HepG2 (cell line): ENCODE data around the gene AP3B1. TPM values are rescaled to one million over a fixed set of nuclear protein-coding genes. Genes with fewer than 3 reads are reported as not detected.

Source experiments
- ATAC-seq: fragments of 200-7000 bp; cut with Tn5 transposase; 3 replicates; pipeline ENCODE4 v1.9.1; 2020; ENCODE audit warnings: mild to moderate bottlenecking, moderate library complexity
- BruUV-seq: library from RNA; stranded (reverse); fragments of 400-500 nt; replicated peaks from 2 replicates; lab custom pipeline; 2021; lab: Mats Ljungman, UMichigan
- CTCF ChIA-PET: fragments of 300-600 bp; formaldehyde crosslinking; extraction: SDS; loops from one replicate; lab custom pipeline; 2021; ENCODE audit warnings: low total read pairs, inconsistent platforms, low intra/inter-chr PET ratio; lab: Yijun Ruan, JAX
- POLR2A ChIA-PET: fragments of 350-600 bp; sonication (Branson Sonifier 250); formaldehyde crosslinking; loops from one replicate; lab custom pipeline; 2020; ENCODE audit warnings: antibody characterized with exemption, inconsistent platforms; lab: Yijun Ruan, JAX
- DNase-seq: peaks from one replicate; pipeline ENCODE4 v3.0.0-alpha.2; 2015; ENCODE audit warnings: low spot score
- FAIRE-seq: peaks from 3 replicates; lab custom pipeline; 2011; peaks lifted over from hg19 to GRCh38; lab: Jason Lieb, UNC
- H2AFZ ChIP-seq: one replicate; pipeline ENCODE4 v1.6.1; 2011; ENCODE audit warnings: low read length, inconsistent platforms
- H3K27ac ChIP-seq: fragments of 300-600 bp; 3 replicates; pipeline ENCODE4 v1.8.0; 2011; ENCODE audit warnings: mixed run types, mild to moderate bottlenecking, mixed read lengths, low read length, inconsistent platforms; ENCODE audit not compliant: insufficient read depth; ENCODE audit errors: extremely low read length
- H3K27me3 ChIP-seq, 2 experiments: fragments of 200-600 bp in 1 of 2; 2 replicates in 1 of 2; 3 replicates in 1 of 2; pipeline versions ENCODE4 v1.6.0 to v1.8.0; 2011; ENCODE audit warnings: low read length in 2 of 2, mild to moderate bottlenecking in 2 of 2, moderate library complexity in 2 of 2, inconsistent platforms in 1 of 2; ENCODE audit not compliant: insufficient read depth in 2 of 2, control insufficient read depth in 1 of 2
- H3K36me3 ChIP-seq, 2 experiments: fragments of 200-600 bp in 1 of 2; replicated peaks in 1 of 2; 2 replicates in 1 of 2; 3 replicates in 1 of 2; pipeline versions ENCODE4 v1.5.1 to v1.8.0; 2011; ENCODE audit warnings: low read length in 2 of 2, inconsistent platforms in 1 of 2; ENCODE audit not compliant: insufficient read depth in 2 of 2, control insufficient read depth in 1 of 2
- H3K4me1 ChIP-seq: 2 replicates; pipeline ENCODE4 v1.5.1; 2012; ENCODE audit warnings: low read length, inconsistent platforms; ENCODE audit not compliant: insufficient read depth
- H3K4me2 ChIP-seq: 2 replicates; pipeline ENCODE4 v1.6.0; 2011; ENCODE audit warnings: low read depth, low read length, inconsistent platforms
- H3K4me3 ChIP-seq, 3 experiments: fragments of 200-600 bp in 1 of 3; sonication (generic), shearing (Covaris generic) in 1 of 3; replicated peaks in 1 of 3; 2 replicates each; pipeline ENCODE4 v1.5.1; 2011 to 2016; ENCODE audit warnings: low read length in 3 of 3, inconsistent platforms in 2 of 3, low read depth in 2 of 3, mild to moderate bottlenecking in 2 of 3, control low read depth in 1 of 3, mixed read lengths in 1 of 3; ENCODE audit not compliant: insufficient read depth in 1 of 3
- H3K79me2 ChIP-seq: one replicate; pipeline ENCODE4 v1.6.1; 2011; ENCODE audit warnings: low read length, inconsistent platforms; ENCODE audit not compliant: insufficient read depth
- H3K9ac ChIP-seq: 2 replicates; pipeline ENCODE4 v1.6.0; 2011; ENCODE audit warnings: mild to moderate bottlenecking, low read depth, low read length, inconsistent platforms; ENCODE audit not compliant: insufficient read depth
- H3K9me3 ChIP-seq: 2 replicates; pipeline ENCODE4 v1.5.1; 2012; ENCODE audit warnings: mild to moderate bottlenecking, low read length
- H4K20me1 ChIP-seq: 2 replicates; pipeline ENCODE4 v1.6.0; 2011; ENCODE audit warnings: inconsistent platforms, mild to moderate bottlenecking, low read length, moderate library complexity; ENCODE audit not compliant: insufficient read depth
- AHR ChIP-seq: IDR thresholded peaks from 2 replicates; pipeline ENCODE4 v1.6.1; 2018; ENCODE audit warnings: missing genetic modification reagents, missing compliant biosample characterization
- CHD2 ChIP-seq: IDR thresholded peaks from 2 replicates; pipeline ENCODE4 v1.6.1; 2011; ENCODE audit warnings: low read depth, low read length, improper control_type of control experiment
- CHD4 ChIP-seq: fragments of 200-600 bp; sonication (generic); IDR thresholded peaks from 2 replicates; pipeline ENCODE4 v1.7.0; 2017; ENCODE audit warnings: mild to moderate bottlenecking, low read length, borderline replicate concordance
- ETV5 ChIP-seq: IDR thresholded peaks from 2 replicates; pipeline ENCODE4 v1.6.1; 2018; ENCODE audit warnings: missing biosample characterization, missing genetic modification reagents, inconsistent platforms, borderline replicate concordance
- FOXO1 ChIP-seq: sonication (generic); formaldehyde crosslinking; IDR thresholded peaks from 2 replicates; pipeline ENCODE4 v1.4.0; 2020; ENCODE audit warnings: missing genetic modification reagents
- KDM1A ChIP-seq: IDR thresholded peaks from 2 replicates; pipeline ENCODE4 v1.6.1; 2016; ENCODE audit warnings: missing compliant biosample characterization
- POLR2AphosphoS5 ChIP-seq: IDR thresholded peaks from 2 replicates; pipeline ENCODE4 v1.6.1; 2012; ENCODE audit warnings: low read depth, low read length
- TRIM24 ChIP-seq: sonication (generic); formaldehyde crosslinking; IDR thresholded peaks from 2 replicates; pipeline ENCODE4 v1.8.0; 2022; ENCODE audit warnings: mild to moderate bottlenecking, missing genetic modification reagents
- YEATS4 ChIP-seq: sonication (generic); formaldehyde crosslinking; IDR thresholded peaks from 2 replicates; pipeline ENCODE4 v1.4.0; 2020; ENCODE audit warnings: missing genetic modification reagents, borderline replicate concordance
- ZNF501 ChIP-seq: sonication (generic); formaldehyde crosslinking; IDR thresholded peaks from 2 replicates; pipeline ENCODE4 v1.5.1; 2020; ENCODE audit warnings: mild to moderate bottlenecking, moderate library complexity, missing genetic modification reagents
- ZNF713 ChIP-seq: sonication (generic); formaldehyde crosslinking; IDR thresholded peaks from 2 replicates; pipeline ENCODE4 v1.4.0; 2020; ENCODE audit warnings: mild to moderate bottlenecking, missing genetic modification reagents
- ZNF768 ChIP-seq: sonication (generic); formaldehyde crosslinking; IDR thresholded peaks from 2 replicates; pipeline ENCODE4 v1.4.0; 2020; ENCODE audit warnings: missing genetic modification reagents
- WGBS: methylation state at CpG from one replicate; pipeline ENCODE4 v1.1.6; 2017; ENCODE audit warnings: low lambda C conversion rate; 5-methylcytosine and 5-hydroxymethylcytosine counted together
- in situ Hi-C: cut with HindIII; loops from 2 replicates; pipeline ENCODE4 v1.10.0; 2017; ENCODE audit warnings: low pct_unique_long_range_greater_than_20kb; ENCODE audit not compliant: extremely low pct_ligation_motif_present
- intact Hi-C: fragments of 100-400 bp; cut with micrococcal nuclease; formaldehyde crosslinking; loops from one replicate; pipeline ENCODE4 v1.10.0; 2022; ENCODE audit not compliant: unreplicated experiment
- polyA plus RNA-seq, 8 experiments: library from polyadenylated mRNA; depleted of rRNA in 3 of 8; stranded (reverse) in 7 of 8; unstranded in 1 of 8; fragments of >200 nt; fragmentation: Illumina TruSeq in 4 of 8; extraction: Trizol in 4 of 8; gene quantifications; 2 replicates each; pipeline versions ENCODE4 v1.2.1 to v1.2.3, GENCODE V29; 2011 to 2016; ENCODE audit warnings: low read depth in 4 of 8, missing spikeins in 1 of 8, mixed read lengths in 1 of 8; ENCODE audit not compliant: insufficient read depth in 1 of 8
- total RNA-seq, 5 experiments: library from RNA; depleted of rRNA; stranded (reverse); fragments of >200 nt; fragmentation: Illumina TruSeq; extraction: Trizol; gene quantifications; 2 replicates each; pipeline ENCODE4 v1.2.3, GENCODE V29; 2016; ENCODE audit warnings: low read depth in 1 of 5
- TF ChIP-seq, protein P1 (sequence below), 2 experiments: fragments of 450-650 bp in 1 of 2; sonication (generic) in 1 of 2; formaldehyde crosslinking; IDR thresholded peaks; 2 replicates each; pipeline versions ENCODE4 v1.5.0 to v1.8.0; 2020 to 2022; ENCODE audit warnings: mild to moderate bottlenecking in 1 of 2, missing genetic modification reagents in 1 of 2
- TF ChIP-seq, protein P2 (sequence below): sonication (generic); formaldehyde crosslinking; IDR thresholded peaks from 2 replicates; pipeline ENCODE4 v1.4.0; 2020; ENCODE audit warnings: missing genetic modification reagents

Gene AP3B1
- total and polyA plus RNA-seq, 2 of the 13 experiments (the other 11 are each of a cell fraction or from before 2014, with no cell fraction given), result 37.7 to 51.2 TPM

DNA sequence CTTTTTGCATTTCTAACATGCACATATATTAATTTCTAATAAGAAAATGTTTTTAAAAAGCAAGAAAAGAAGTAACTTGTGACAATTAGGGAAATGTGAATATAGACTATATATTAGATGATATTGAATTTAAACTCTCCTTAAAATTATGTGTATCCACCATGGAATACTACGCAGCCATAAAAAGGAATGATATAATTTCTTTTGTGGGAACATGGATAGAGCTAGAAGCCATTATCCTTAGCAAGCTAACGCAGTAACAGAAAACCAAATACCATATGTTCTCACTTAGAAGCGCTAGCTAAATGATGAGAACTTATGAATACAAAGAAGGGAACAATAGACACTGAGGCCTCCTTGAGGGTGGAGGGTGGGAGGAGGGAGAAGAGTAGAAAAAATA is 23.8 kb upstream of the AP3B1 start:
- Histone ChIP-seq H3K36me3 (no peaks in the 10 kb centered on the region), H3K4me2 (no peak overlapping the region), H3K9ac (no peak overlapping the region), H4K20me1 (no peaks in the 10 kb centered on the region), H3K4me3 (no peak overlapping the region), H3K27ac (no peak overlapping the region), H3K27me3 (no peaks in the 10 kb centered on the region), H2AFZ (no peak overlapping the region), H3K4me1 (no peaks in the 10 kb centered on the region), H3K79me2 (no peaks in the 10 kb centered on the region), H3K9me3 (no peaks in the 10 kb centered on the region)
- intact Hi-C loops, result no loop called here
- DNase-seq (no peak), FAIRE-seq (no peak), ATAC-seq (no peak)
- ChIA-PET POLR2A (interaction anchor here (1.1 kb wide), 1 partner anchor 24 kb away, joined by 3 read pairs; the partner anchor contains the start of gene AP3B1), CTCF (no interaction called here)
- TF ChIP-seq YEATS4 (CRISPR knock-in tag) (no peak), ZNF501 (CRISPR knock-in tag) (no peak), ZNF713 (CRISPR knock-in tag) (no peak), KDM1A (CRISPR knock-in tag) (no peak), AHR (CRISPR knock-in tag) (no peak), ZNF768 (no peak), CHD4 (no peak), FOXO1 (CRISPR knock-in tag) (no peak)
- BruUV-seq, result no TSS peak
- in situ Hi-C loops, result no loop called here
- 65% methylated on average over 3 of the region's 3 CpGs for WGBS

DNA sequence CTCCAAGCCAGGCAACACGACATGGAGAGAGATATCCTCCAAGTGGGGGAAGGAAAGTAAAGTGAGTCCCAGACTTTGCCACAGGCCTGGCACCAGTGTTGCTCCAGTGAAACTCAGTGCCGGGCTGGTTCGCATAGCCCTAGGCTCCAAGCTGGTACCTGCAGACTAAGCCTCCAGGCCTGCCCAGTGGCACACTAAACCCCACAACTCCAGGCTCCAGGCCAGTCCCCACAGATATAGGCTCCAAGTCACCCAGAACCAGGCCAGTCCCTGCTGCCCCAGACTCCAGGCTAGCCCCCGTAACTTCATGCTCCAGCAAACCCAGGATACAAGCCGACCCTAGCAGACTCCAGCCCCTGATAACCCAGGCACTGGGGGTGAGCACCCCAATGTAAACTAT is 23.0 kb upstream of the AP3B1 start:
- no peak for ATAC-seq
- in situ Hi-C loops (no loop called here), intact Hi-C loops (no loop called here)
- no peaks in the 10 kb centered on the region for H3K27me3 ChIP-seq
- H3K9me3 ChIP-seq, result no peaks in the 10 kb centered on the region
- FAIRE-seq, result no peak
- POLR2A ChIA-PET, result no interaction called here
- H3K36me3 ChIP-seq, result no peaks in the 10 kb centered on the region
- no peak overlapping the region for H2AFZ ChIP-seq
- H3K4me2 ChIP-seq, result no peak overlapping the region
- no peaks in the 10 kb centered on the region for H4K20me1 ChIP-seq
- DNase-seq, result no peak
- no TSS peak for BruUV-seq
- no peak overlapping the region for H3K27ac ChIP-seq
- 33% methylated on average over 5 of the region's 5 CpGs for WGBS
- no peak overlapping the region for H3K9ac ChIP-seq
- no peak overlapping the region for H3K4me3 ChIP-seq
- CTCF ChIA-PET, result no interaction called here
- no peaks in the 10 kb centered on the region for H3K79me2 ChIP-seq
- H3K4me1 ChIP-seq, result no peaks in the 10 kb centered on the region
- TF ChIP-seq, protein P1, sequence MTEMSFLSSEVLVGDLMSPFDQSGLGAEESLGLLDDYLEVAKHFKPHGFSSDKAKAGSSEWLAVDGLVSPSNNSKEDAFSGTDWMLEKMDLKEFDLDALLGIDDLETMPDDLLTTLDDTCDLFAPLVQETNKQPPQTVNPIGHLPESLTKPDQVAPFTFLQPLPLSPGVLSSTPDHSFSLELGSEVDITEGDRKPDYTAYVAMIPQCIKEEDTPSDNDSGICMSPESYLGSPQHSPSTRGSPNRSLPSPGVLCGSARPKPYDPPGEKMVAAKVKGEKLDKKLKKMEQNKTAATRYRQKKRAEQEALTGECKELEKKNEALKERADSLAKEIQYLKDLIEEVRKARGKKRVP (CRISPR knock-in tag; IDR thresholded peaks at IDR 0.05), result no peak
- TF ChIP-seq ETV5 (CRISPR knock-in tag) (no peak), TRIM24 (CRISPR knock-in tag) (no peak), POLR2AphosphoS5 (no peak), CHD2 (no peak)
- TF ChIP-seq, protein P2, sequence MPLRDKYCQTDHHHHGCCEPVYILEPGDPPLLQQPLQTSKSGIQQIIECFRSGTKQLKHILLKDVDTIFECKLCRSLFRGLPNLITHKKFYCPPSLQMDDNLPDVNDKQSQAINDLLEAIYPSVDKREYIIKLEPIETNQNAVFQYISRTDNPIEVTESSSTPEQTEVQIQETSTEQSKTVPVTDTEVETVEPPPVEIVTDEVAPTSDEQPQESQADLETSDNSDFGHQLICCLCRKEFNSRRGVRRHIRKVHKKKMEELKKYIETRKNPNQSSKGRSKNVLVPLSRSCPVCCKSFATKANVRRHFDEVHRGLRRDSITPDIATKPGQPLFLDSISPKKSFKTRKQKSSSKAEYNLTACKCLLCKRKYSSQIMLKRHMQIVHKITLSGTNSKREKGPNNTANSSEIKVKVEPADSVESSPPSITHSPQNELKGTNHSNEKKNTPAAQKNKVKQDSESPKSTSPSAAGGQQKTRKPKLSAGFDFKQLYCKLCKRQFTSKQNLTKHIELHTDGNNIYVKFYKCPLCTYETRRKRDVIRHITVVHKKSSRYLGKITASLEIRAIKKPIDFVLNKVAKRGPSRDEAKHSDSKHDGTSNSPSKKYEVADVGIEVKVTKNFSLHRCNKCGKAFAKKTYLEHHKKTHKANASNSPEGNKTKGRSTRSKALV (CRISPR knock-in tag), result no peak
